Activated CD4-positive, alpha-beta T cell treated with anti-CD3 and anti-CD28 coated beads, Interleukin-2, amount 10 ng/mL, durations not matched to agents 24 days and 14 days (primary cell): Measurements from ENCODE around the gene CXCL13. TPM values are rescaled to one million over a fixed set of nuclear protein-coding genes. Genes with fewer than 3 reads are reported as not detected.
"Not testable (repeated sequence)": the region's sequence is repeated elsewhere in the genome, so short reads cannot be mapped to it uniquely, and the experiment has no call there.

Experiments
- DNase-seq: peaks from one replicate; pipeline ENCODE4 v3.0.0; 2022
- H3K27ac Mint-ChIP-seq: one replicate; pipeline ENCODE4 v1.8.0; 2022; ENCODE audit warnings: mild to moderate bottlenecking, mixed read lengths
- H3K27me3 Mint-ChIP-seq: one replicate; pipeline ENCODE4 v1.8.0; 2022; ENCODE audit warnings: mixed read lengths
- H3K36me3 Mint-ChIP-seq: one replicate; pipeline ENCODE4 v1.8.0; 2022; ENCODE audit warnings: low read depth, mild to moderate bottlenecking, mixed read lengths
- H3K4me1 Mint-ChIP-seq: one replicate; pipeline ENCODE4 v1.8.0; 2021; ENCODE audit warnings: mixed read lengths
- H3K4me3 Mint-ChIP-seq: one replicate; pipeline ENCODE4 v1.8.0; 2022; ENCODE audit warnings: mild to moderate bottlenecking, moderate library complexity, mixed read lengths
- H3K9me3 Mint-ChIP-seq: one replicate; pipeline ENCODE4 v1.8.0; 2021; ENCODE audit warnings: mixed read lengths
- intact Hi-C: fragments of 100-400 bp; cut with micrococcal nuclease; formaldehyde crosslinking; loops from one replicate; pipeline ENCODE4 v1.15.1; 2023
- total RNA-seq: library from RNA; stranded (reverse); gene quantifications from 2 replicates; pipeline ENCODE4 v1.2.3, GENCODE V29; 2022

The CXCL13 gene
- total RNA-seq, 1 donor from 2014 or later: 25.5 TPM

DNA sequence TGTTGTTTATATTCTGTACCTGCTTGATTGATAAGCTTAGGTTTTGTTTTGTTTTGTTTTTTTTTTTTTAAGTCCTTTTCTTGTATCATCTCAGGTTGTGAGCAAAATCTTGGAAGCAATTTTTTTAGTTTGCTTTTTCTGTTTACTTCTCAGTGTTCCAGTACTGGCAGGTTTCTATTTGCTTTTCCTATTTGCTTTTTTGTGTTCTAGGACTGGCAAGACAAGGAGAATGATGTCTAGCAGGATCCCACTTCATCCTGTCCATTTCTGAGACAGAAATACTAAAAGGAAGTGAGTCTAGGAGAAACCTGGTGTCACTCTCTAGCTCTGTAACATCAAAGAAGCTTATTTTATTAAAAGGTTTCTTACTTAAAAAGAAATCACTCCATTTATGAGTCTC is 15.6 kb downstream of the CXCL13 start:
- intact Hi-C loops: no loop called here

DNA sequence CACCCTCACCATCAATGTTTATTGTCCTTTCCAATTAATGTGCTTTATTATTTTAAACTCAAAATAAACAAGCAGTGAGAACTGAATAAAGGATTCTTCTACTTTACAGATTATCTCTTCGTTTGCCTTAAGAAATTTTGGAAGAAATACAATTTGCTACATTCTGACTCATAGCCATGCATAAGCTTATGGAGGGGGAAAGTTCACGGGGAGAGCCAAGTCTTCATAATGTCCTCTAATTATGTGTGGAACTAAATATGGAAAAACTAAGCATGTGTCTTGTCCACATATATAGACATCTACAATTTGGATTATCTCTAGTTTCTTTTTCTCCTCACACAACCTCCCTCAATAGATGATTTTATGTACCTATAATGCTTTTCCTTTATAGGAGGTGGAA is 17.5 kb downstream of the CXCL13 start:
- H3K27me3 Mint-ChIP-seq: peaks cover 20% of the 10 kb centered on the region
- H3K4me1 Mint-ChIP-seq: peaks cover 5% of the 10 kb centered on the region
- H3K36me3 Mint-ChIP-seq: no peaks in the 10 kb centered on the region
- H3K9me3 Mint-ChIP-seq: no peaks in the 10 kb centered on the region
- intact Hi-C loops: no loop called here
- no peak overlapping the region for H3K27ac Mint-ChIP-seq
- H3K4me3 Mint-ChIP-seq: no peak overlapping the region
- DNase-seq: no peak

More for the DNA sequence above, 15.6 kb downstream of the CXCL13 start:
- H3K4me3 Mint-ChIP-seq: no peak overlapping the region
- no peak overlapping the region for H3K27ac Mint-ChIP-seq
- H3K9me3 Mint-ChIP-seq: no peaks in the 10 kb centered on the region
- H3K27me3 Mint-ChIP-seq: peaks cover 20% of the 10 kb centered on the region
- peak; percentile 41 for DNase-seq
- peaks cover 7% of the 10 kb centered on the region for H3K4me1 Mint-ChIP-seq
- H3K36me3 Mint-ChIP-seq: no peaks in the 10 kb centered on the region

DNA sequence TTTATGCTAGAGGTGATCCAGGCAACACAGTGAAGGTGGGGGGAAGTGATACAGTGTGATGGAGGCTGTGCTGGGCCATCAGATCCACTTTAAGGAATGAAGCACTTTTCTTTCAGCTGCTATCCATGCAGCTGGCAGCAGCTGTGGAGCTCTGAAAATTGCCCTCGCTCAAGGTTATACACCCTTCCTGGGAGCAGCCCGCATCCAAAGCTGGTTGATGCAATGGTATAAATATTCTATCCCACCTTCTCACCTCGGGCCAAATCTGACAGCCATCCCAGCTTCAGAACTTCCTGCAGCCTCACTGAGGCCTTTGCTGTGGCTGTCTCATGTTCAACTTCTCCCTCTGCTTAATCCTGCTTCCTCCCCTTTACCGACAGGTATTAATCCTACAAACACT is 18.6 kb downstream of the CXCL13 start:
- intact Hi-C loops: no loop called here
- peaks cover 18% of the 10 kb centered on the region for H3K27me3 Mint-ChIP-seq
- H3K9me3 Mint-ChIP-seq: no peaks in the 10 kb centered on the region
- H3K36me3 Mint-ChIP-seq: no peaks in the 10 kb centered on the region
- H3K27ac Mint-ChIP-seq: no peak overlapping the region
- H3K4me1 Mint-ChIP-seq: peaks cover 1% of the 10 kb centered on the region
- no peak overlapping the region for H3K4me3 Mint-ChIP-seq
- DNase-seq: peak; percentile 37

DNA sequence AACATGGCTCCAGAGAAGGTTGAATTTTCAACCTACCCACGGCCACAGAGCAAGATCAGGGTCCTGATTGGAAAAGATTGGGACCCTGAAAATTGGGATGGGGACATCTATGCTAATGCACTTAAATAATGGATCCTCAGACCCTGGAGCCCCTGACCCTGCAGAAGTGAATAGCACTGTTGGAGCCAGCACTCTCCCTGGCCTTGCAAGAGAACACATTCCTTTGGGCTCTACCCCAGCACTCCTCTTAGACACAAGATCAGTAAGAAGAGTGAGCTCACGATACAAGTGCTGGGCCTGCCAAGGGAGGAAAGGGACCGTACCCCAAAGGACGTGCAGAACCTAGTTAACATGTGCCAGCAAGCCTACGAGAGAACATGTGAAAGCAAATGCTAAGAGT is 19.9 kb downstream of the CXCL13 start:
- Mint-ChIP-seq H3K4me1 (peaks cover 11% of the 10 kb centered on the region), H3K27ac (no peak overlapping the region)
- intact Hi-C loops: no loop called here

DNA sequence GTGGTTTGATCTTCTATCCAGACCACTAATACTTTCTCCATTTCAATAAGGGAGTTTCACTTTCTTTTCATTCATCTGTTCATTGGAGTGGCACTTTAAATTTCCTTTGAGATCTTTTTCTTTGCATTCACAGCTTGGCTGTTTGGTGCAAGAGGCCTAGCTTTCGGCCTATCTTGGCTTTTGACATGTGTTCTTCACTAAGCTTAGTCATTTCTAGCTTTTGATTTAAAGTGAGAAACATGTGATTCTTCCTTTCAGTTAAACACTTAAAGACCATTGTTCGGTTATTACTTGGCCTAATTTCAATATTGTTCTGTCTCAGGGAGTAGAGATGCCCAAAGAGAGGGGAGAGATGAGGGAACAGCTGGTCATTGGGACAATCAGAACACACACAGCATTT is 24.3 kb downstream of the CXCL13 start:
- Mint-ChIP-seq H3K36me3 (no peaks in the 10 kb centered on the region), H3K27me3 (no peaks in the 10 kb centered on the region), H3K4me3 (peak overlapping the region; percentile 16), H3K9me3 (no peaks in the 10 kb centered on the region), H3K4me1 (peaks cover 14% of the 10 kb centered on the region), H3K27ac (peak overlapping the region; percentile 12)
- peak; percentile 58 for DNase-seq
- intact Hi-C loops: loop anchor here (2.0 kb wide), 1 partner anchor 43 kb away; no protein-coding TSS in a partner anchor

More for the DNA sequence above, 19.9 kb downstream of the CXCL13 start:
- Mint-ChIP-seq H3K27me3 (peaks cover 14% of the 10 kb centered on the region), H3K9me3 (no peaks in the 10 kb centered on the region), H3K36me3 (no peaks in the 10 kb centered on the region), H3K4me3 (no peak overlapping the region)
- DNase-seq: peak; percentile 44

DNA sequence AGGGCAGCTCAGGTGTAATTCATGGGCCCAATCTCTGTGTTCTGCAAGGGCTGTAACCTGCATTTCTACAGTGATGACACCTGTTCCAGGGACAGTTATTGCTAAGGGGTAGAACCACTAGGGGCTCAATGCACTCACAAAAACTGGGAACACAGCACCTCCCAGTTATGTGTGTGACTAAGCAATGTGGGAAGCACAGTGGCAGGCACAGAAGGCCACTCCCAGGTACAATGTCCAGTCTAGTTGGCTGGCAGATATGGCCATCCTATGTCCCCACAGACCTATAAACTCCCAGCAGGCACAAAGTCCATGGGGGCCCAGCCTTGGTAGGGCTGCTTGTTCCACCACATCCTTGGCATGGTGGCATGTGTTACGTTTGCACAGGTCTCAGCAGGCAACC is 25.7 kb downstream of the CXCL13 start:
- no peak for DNase-seq
- Mint-ChIP-seq H3K27me3 (no peaks in the 10 kb centered on the region), H3K27ac (no peak overlapping the region), H3K4me1 (peaks cover 14% of the 10 kb centered on the region), H3K36me3 (no peaks in the 10 kb centered on the region), H3K9me3 (no peaks in the 10 kb centered on the region), H3K4me3 (no peak overlapping the region)
- intact Hi-C loops: loop anchor here (2.0 kb wide), 1 partner anchor 44 kb away; no protein-coding TSS in a partner anchor

GRCh38 chr4:77634132-77634785 is 28.6 kb downstream of the CXCL13 start:
- intact Hi-C loops: no loop called here
- Mint-ChIP-seq H3K4me3 (no peak overlapping the region), H3K4me1 (peaks cover 14% of the 10 kb centered on the region)

DNA sequence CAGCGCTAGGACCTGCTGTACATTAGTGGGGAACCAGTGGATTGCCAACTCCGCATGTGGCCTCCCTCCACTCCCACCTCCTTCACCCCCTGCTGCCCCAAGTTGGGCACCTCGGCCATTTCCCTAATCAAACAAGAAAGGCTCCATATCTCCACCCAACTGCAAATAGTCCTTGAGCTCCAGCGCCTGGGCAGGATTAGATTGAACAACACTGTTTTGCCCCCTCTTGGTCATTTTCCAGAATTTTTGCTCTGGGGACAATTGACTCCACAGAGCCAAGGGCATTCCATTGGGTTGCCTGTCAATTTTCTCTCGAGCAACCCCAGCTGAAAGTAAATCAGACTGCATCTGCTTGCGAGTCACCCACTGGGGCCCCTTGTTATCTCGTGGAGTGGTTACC is 29.6 kb downstream of the CXCL13 start:
- Mint-ChIP-seq H3K9me3 (peaks cover 20% of the 10 kb centered on the region), H3K4me1 (peaks cover 6% of the 10 kb centered on the region), H3K27me3 (peaks cover 8% of the 10 kb centered on the region)

More at GRCh38 chr4:77634132-77634785, 28.6 kb downstream of the CXCL13 start:
- no peak for DNase-seq
- peaks cover 20% of the 10 kb centered on the region for H3K9me3 Mint-ChIP-seq
- peaks cover 8% of the 10 kb centered on the region for H3K27me3 Mint-ChIP-seq
- no peaks in the 10 kb centered on the region for H3K36me3 Mint-ChIP-seq
- H3K27ac Mint-ChIP-seq: no peak overlapping the region

GRCh38 chr4:77635876-77636275 is 30.3 kb downstream of the CXCL13 start:
- Mint-ChIP-seq H3K36me3 (no peaks in the 10 kb centered on the region), H3K4me3 (no peak overlapping the region), H3K4me1 (peaks cover 1% of the 10 kb centered on the region), H3K27ac (no peak overlapping the region), H3K9me3 (peaks cover 20% of the 10 kb centered on the region), H3K27me3 (peaks cover 8% of the 10 kb centered on the region)
- intact Hi-C loops: no loop called here
- DNase-seq: no peak

More for the DNA sequence above, 29.6 kb downstream of the CXCL13 start:
- Mint-ChIP-seq H3K27ac (no peak overlapping the region), H3K4me3 (no peak overlapping the region), H3K36me3 (no peaks in the 10 kb centered on the region)
- intact Hi-C loops: no loop called here
- DNase-seq: no peak

GRCh38 chr4:77636902-77637301 is 31.3 kb downstream of the CXCL13 start:
- no peak overlapping the region for H3K27ac Mint-ChIP-seq
- intact Hi-C loops: no loop called here
- peaks cover 1% of the 10 kb centered on the region for H3K4me1 Mint-ChIP-seq
- no peak for DNase-seq
- H3K9me3 Mint-ChIP-seq: peaks cover 20% of the 10 kb centered on the region
- H3K27me3 Mint-ChIP-seq: peaks cover 8% of the 10 kb centered on the region
- no peaks in the 10 kb centered on the region for H3K36me3 Mint-ChIP-seq
- no peak overlapping the region for H3K4me3 Mint-ChIP-seq

DNA sequence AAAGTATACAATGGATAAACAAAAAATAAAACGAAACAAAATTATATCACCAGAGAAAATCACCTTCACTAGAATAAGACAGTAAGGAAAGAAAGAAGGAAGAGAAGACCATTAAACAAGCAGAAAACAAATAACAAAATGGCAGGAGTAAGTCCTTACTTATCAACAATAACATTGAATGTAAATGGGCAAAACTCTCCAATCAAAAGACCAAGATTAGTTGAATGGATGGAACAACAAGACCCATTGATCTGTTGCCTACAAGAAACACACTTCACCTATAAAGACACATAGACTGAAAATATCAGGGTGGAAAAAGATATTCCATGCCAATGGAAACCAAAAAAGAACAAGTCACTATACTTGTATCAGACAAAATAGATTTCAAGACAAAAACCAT is 38.4 kb downstream of the CXCL13 start:
- H3K27me3 Mint-ChIP-seq, H3K27ac Mint-ChIP-seq, H3K36me3 Mint-ChIP-seq, H3K4me1 Mint-ChIP-seq, intact Hi-C loops, H3K4me3 Mint-ChIP-seq, DNase-seq: not testable (repeated sequence)
- peaks cover 16% of the 10 kb centered on the region for H3K9me3 Mint-ChIP-seq

DNA sequence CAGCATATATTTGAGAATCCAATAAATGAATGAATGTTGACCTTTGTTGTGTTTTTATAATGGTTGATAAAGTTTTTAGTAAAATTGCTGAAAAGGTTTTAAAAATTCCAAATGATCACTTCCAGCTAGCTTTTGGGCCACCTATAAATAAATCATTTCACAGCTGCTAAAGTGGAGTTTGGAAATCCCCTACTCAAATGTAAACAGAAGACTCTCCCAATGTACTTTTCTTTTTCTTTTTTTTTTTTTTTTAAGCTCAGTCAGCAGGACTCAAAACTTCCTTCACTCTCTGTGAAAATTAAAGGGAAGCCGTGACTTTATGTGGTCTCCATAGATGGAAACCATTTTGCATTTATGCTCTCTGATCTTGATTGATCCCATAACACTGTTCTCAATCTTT is 45.2 kb downstream of the CXCL13 start:
- intact Hi-C loops: no loop called here
- Mint-ChIP-seq H3K36me3 (no peaks in the 10 kb centered on the region), H3K4me3 (no peak overlapping the region), H3K4me1 (peaks cover 2% of the 10 kb centered on the region), H3K27me3 (peaks cover 7% of the 10 kb centered on the region), H3K27ac (no peak overlapping the region), H3K9me3 (peaks cover 24% of the 10 kb centered on the region)
- no peak for DNase-seq

DNA sequence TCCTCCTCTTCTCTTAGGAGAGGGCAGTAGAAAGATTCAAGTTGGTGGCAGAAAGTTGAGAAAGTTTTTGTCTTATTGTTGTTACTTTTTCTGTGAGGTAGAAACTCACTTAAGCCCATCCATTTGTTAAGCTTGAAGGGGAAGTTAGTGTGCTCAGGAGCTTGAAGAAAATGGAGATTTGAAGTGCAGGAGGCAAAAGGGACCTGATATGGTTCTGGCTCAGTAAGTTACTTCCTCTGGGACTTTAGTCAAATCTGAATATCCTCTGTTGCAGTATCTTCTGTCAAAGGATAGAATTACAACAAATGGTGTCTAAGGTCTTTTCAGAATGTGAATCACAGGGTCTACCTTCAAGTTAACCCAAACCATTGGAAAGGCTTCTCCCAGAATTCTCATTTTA is 46.2 kb downstream of the CXCL13 start:
- Mint-ChIP-seq H3K4me1 (peaks cover 2% of the 10 kb centered on the region), H3K4me3 (no peak overlapping the region), H3K36me3 (no peaks in the 10 kb centered on the region), H3K9me3 (peaks cover 28% of the 10 kb centered on the region), H3K27me3 (peaks cover 13% of the 10 kb centered on the region), H3K27ac (no peak overlapping the region)
- intact Hi-C loops: no loop called here
- no peak for DNase-seq

DNA sequence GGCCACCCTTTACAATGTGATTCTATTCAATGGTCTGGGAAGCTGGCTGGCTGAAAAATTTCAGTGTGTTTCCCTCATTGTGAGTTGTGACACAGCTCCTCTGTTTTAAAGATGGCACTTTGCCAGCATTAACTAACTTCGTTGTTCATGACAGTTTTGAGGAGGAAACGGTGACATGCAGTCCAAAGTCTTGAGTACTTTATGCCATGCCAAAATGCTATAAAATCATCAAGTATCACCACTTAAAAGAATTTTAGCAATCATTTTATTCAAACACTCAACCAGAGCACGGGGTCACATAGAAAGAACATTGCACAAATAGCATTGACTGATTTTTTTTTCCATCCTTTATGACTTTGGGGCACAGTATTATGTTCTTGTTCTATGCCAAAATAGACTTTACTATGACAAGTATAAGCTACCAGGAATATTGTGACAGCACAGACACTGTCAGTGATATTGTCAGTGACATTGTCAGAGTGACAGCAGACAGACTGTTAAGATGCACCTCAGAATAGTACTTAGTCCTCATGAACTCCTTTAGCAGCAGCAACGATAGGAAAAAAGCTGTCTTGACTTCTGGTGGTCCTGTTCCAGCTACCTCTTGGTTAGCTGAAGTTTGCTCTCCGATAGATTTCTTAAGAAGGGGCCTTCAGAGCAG is 46.7 kb downstream of the CXCL13 start:
- Mint-ChIP-seq H3K36me3 (no peaks in the 10 kb centered on the region), H3K4me3 (no peak overlapping the region), H3K9me3 (peaks cover 27% of the 10 kb centered on the region), H3K4me1 (peaks cover 2% of the 10 kb centered on the region), H3K27me3 (peaks cover 16% of the 10 kb centered on the region), H3K27ac (no peak overlapping the region)
- DNase-seq: no peak
- intact Hi-C loops: no loop called here
